ENCODE results near the gene GTF3A.

DNA sequence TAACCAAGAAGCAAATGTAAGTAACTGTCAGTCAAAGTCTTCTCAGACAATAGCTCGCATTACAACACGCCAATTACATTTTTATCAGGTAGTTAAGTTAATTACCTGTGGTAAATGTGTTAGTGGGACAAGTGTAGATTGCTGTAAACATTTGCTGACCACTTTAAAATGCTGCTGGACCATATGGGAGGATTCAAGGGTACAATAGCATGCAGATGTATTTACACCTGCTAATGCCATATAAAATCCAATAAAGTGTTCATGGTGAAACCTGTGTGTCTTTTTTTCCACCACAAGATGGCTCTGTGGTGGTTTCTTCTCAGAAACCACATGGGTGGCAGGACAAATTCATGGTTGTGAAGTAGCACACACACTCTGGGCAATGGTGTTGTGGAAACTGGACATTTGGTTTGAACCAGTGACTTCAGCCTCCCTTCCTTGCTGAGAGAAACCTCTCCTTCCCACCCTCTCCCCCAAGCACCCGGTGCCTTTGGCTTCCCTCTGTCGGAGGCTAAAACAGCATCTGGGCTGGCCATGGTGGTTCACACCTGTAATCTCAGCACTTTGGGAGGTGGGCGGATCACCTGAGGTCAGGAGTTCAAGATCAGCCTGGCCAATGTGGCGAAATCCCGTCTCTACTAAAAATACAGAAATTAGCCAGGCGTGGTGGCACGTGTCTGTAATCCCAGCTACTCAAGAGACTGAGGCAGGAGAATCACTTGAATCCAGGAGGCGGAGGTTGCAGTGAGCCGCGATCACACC lies 18.1 kb upstream of the GTF3A start:
- TF ChIP-seq, protein P1, sequence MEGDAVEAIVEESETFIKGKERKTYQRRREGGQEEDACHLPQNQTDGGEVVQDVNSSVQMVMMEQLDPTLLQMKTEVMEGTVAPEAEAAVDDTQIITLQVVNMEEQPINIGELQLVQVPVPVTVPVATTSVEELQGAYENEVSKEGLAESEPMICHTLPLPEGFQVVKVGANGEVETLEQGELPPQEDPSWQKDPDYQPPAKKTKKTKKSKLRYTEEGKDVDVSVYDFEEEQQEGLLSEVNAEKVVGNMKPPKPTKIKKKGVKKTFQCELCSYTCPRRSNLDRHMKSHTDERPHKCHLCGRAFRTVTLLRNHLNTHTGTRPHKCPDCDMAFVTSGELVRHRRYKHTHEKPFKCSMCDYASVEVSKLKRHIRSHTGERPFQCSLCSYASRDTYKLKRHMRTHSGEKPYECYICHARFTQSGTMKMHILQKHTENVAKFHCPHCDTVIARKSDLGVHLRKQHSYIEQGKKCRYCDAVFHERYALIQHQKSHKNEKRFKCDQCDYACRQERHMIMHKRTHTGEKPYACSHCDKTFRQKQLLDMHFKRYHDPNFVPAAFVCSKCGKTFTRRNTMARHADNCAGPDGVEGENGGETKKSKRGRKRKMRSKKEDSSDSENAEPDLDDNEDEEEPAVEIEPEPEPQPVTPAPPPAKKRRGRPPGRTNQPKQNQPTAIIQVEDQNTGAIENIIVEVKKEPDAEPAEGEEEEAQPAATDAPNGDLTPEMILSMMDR (IDR thresholded peaks at IDR 0.05; ENCODE audit: low read depth, low read length), result peak; percentile 66
- peak; percentile 89 for TF ChIP-seq MYC (IDR thresholded peaks at IDR 0.05; ENCODE audit: low read depth, low read length)
